Vagina (tissue), 2 donors: ENCODE measurements around the gene LINGO1.

Experiments used
- POLR2AphosphoS5 ChIP-seq, 2 donors: sonication (generic); formaldehyde crosslinking; IDR thresholded peaks; one replicate each; pipeline ENCODE4 v1.9.0; 2017; ENCODE audit warnings: antibody characterized with exemption in 2 of 2, mild to moderate bottlenecking in 2 of 2, low read depth in 1 of 2; ENCODE audit not compliant: insufficient read depth in 1 of 2
- TF ChIP-seq, protein P1 (sequence below), 3 experiments: fragments of 450-650 bp in 2 of 3; fragments of 200-600 bp in 1 of 3; sonication (generic) in 1 of 3; IDR thresholded peaks; one replicate each; pipeline ENCODE4 v1.5.1; 2017 to 2019; ENCODE audit warnings: antibody characterized with exemption in 3 of 3, mild to moderate bottlenecking in 2 of 3, moderate library complexity in 2 of 3

DNA sequence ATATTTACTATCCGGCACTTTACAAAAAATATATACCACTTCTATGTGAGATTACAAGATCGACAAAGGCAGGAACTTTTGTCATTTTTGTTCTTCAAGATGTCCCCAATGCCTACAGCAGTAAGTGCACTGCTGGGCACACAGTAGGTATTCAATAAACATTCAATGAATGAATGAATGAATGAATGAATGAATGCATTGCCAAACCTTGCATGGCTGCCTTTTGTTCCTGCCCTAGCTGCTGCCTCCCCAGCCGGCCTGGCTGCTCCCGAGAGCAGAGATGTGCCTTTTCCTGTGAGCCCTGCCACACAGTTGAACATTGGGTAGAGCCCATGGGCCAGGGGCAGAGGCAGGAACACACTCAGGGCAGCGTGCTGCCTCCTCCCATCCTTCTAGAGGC lies 37.5 kb downstream of the LINGO1 start:
- TF ChIP-seq, protein P1, sequence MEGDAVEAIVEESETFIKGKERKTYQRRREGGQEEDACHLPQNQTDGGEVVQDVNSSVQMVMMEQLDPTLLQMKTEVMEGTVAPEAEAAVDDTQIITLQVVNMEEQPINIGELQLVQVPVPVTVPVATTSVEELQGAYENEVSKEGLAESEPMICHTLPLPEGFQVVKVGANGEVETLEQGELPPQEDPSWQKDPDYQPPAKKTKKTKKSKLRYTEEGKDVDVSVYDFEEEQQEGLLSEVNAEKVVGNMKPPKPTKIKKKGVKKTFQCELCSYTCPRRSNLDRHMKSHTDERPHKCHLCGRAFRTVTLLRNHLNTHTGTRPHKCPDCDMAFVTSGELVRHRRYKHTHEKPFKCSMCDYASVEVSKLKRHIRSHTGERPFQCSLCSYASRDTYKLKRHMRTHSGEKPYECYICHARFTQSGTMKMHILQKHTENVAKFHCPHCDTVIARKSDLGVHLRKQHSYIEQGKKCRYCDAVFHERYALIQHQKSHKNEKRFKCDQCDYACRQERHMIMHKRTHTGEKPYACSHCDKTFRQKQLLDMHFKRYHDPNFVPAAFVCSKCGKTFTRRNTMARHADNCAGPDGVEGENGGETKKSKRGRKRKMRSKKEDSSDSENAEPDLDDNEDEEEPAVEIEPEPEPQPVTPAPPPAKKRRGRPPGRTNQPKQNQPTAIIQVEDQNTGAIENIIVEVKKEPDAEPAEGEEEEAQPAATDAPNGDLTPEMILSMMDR (IDR thresholded peaks at IDR 0.05) = no peak
- no peak for TF ChIP-seq POLR2AphosphoS5 (IDR thresholded peaks at IDR 0.05; ENCODE audit: insufficient read depth in 1 of 2, low read depth in 1 of 2)
